ENCODE results near the gene KIR2DL3. TPM values are rescaled to one million over a fixed set of nuclear protein-coding genes. Genes with fewer than 3 reads are reported as not detected.

Gene KIR2DL3
- total RNA-seq, 1 experiment from 2014 or later = not detected

DNA sequence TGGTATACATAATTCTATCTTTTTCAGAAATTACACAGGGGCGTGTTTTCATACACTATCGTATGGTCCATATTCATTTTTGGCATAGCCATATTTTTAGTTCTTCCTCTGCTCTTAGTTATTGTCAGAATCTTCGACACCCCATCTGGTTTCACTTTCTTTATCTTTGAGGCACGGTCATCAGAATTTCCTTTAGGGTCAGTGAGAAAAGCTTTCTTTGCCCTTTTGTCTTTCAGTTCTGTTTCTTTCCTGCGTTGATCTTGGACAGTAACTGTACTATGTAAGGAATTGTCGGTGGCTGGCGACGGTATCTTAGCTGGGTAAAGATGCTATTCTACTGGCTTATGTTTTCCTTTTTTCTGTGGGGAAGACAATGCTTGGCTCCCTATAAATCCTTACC lies 54.5 kb downstream of the KIR2DL3 start:
- H3K4me2 ChIP-seq (ENCODE audit: insufficient read depth, insufficient read length, low read length) = no peak overlapping the region
- H2BK12ac ChIP-seq (ENCODE audit: insufficient read length, low read depth, low read length) = no peak overlapping the region
- H2BK120ac ChIP-seq (ENCODE audit: low read depth, low read length, poor library complexity, severe bottlenecking) = no peak overlapping the region
- no peaks in the 10 kb centered on the region for H4K20me1 ChIP-seq (ENCODE audit: control insufficient read depth, insufficient read depth, insufficient read length)
- H3K14ac ChIP-seq (ENCODE audit: insufficient read depth, low read length) = no peak overlapping the region
- TF ChIP-seq CTCF (conservative IDR thresholded peaks at IDR 0.05) = no peak
- H3K79me1 ChIP-seq (ENCODE audit: insufficient read depth, low read depth, low read length, poor library complexity, severe bottlenecking) = no peaks in the 10 kb centered on the region
- no peak overlapping the region for H4K91ac ChIP-seq (ENCODE audit: insufficient read length, low read depth, low read length)
- no peak overlapping the region for H2AFZ ChIP-seq (ENCODE audit: low read length)
- no peak overlapping the region for H3K9ac ChIP-seq (ENCODE audit: extremely low read depth, insufficient read length, low read length)
- no peak overlapping the region for H3T11ph ChIP-seq (ENCODE audit: low read length)
- H3K4ac ChIP-seq (ENCODE audit: low read depth, low read length) = no peak overlapping the region
- Mint-ChIP-seq H3K4me1 (no peaks in the 10 kb centered on the region), H3K27ac (no peak overlapping the region), H3K27me3 (ENCODE audit: low read depth) (peaks cover 6% of the 10 kb centered on the region), H3K36me3 (ENCODE audit: insufficient read depth in 1 of 3, low read depth in 3 of 3) (peaks cover under 1 to 32% (median 4%) of the 10 kb centered on the region in 3 experiments; a peak in 5 of 7 replicates), H3K4me3 (no peak overlapping the region), H3K9me3 (peaks cover 28 to 42% of the 10 kb centered on the region in 2 experiments)
- H3K56ac ChIP-seq (ENCODE audit: insufficient read length, low read depth, low read length) = no peak overlapping the region
- H2BK15ac ChIP-seq (ENCODE audit: low read depth, low read length) = no peak overlapping the region
- no CpG with 5 or more reads among the region's 8 CpGs for WGBS (ENCODE audit: extremely low coverage, insufficient read length, low lambda C conversion rate)
- no peaks in the 10 kb centered on the region for H3K4me1 ChIP-seq (ENCODE audit: insufficient read depth, low read length)
- H3K27ac ChIP-seq (ENCODE audit: insufficient read length, low read depth, low read length) = no peak overlapping the region
- H3K23ac ChIP-seq (ENCODE audit: insufficient read length, low read depth, low read length) = no peak overlapping the region
- DNase-seq = no peak
- H2AK5ac ChIP-seq (ENCODE audit: insufficient read length, low read length) = no peak overlapping the region
- no peaks in the 10 kb centered on the region for H3K79me2 ChIP-seq (ENCODE audit: insufficient read depth, low read length)
- H3K23me2 ChIP-seq (ENCODE audit: insufficient read length, low read depth, low read length, poor library complexity, severe bottlenecking) = no peaks in the 10 kb centered on the region
- H3K9me3 ChIP-seq (ENCODE audit: control insufficient read depth, low read depth, low read length) = peaks cover 78% of the 10 kb centered on the region
- no peak overlapping the region for H3K18ac ChIP-seq (ENCODE audit: insufficient read length, low read depth, low read length)
- no peak overlapping the region for H2BK20ac ChIP-seq (ENCODE audit: low read depth, low read length, poor library complexity, severe bottlenecking)
- H4K5ac ChIP-seq (ENCODE audit: insufficient read length, low read depth, low read length) = no peak overlapping the region
- H4K8ac ChIP-seq (replicated peaks; ENCODE audit: insufficient read length, low read depth, low read length) = no peak overlapping the region
- H3K27me3 ChIP-seq (ENCODE audit: insufficient read depth, low read length) = no peaks in the 10 kb centered on the region
- no peak overlapping the region for H2BK5ac ChIP-seq (ENCODE audit: insufficient read length, low read length)

Measured in H9 (cell line).